H1 (cell line): ENCODE measurements around the gene NF1. TPM values are rescaled to one million over a fixed set of nuclear protein-coding genes. Genes with fewer than 3 reads are reported as not detected.

Source experiments
- CTCF ChIA-PET: fragments of 300-600 bp; sonication (Branson Sonifier 250); formaldehyde crosslinking; loops from one replicate; lab custom pipeline; 2021; ENCODE audit not compliant: partially characterized antibody; lab: Charles Lee
- POLR2A ChIA-PET: fragments of 300-600 bp; sonication (Branson Sonifier 250); formaldehyde crosslinking; loops from one replicate; lab custom pipeline; 2021; ENCODE audit warnings: inconsistent platforms; ENCODE audit not compliant: partially characterized antibody; lab: Charles Lee
- DNase-seq, 2 experiments: peaks; one replicate each; pipeline versions ENCODE4 v3.0.0 to v3.0.0-alpha.2; 2010 to 2022; ENCODE audit warnings: low spot score in 2 of 2, low read depth in 1 of 2, mixed read lengths in 1 of 2
- FAIRE-seq: peaks from 2 replicates; lab custom pipeline; 2011; peaks lifted over from hg19 to GRCh38; lab: Jason Lieb, UNC
- H2AFZ ChIP-seq: 2 replicates; pipeline ENCODE4 v1.8.1; 2012; ENCODE audit warnings: low read length, inconsistent platforms
- H2AK5ac ChIP-seq: 2 replicates; pipeline ENCODE4 v1.6.1; 2013; ENCODE audit warnings: low read depth, low read length
- H2BK120ac ChIP-seq: replicated peaks from 2 replicates; pipeline ENCODE3; 2013; ENCODE audit warnings: low read depth, low read length, inconsistent platforms
- H2BK12ac ChIP-seq: 2 replicates; pipeline ENCODE4 v1.6.1; 2013; ENCODE audit warnings: low read depth, low read length
- H2BK15ac ChIP-seq: 2 replicates; pipeline ENCODE4 v1.6.1; 2013; ENCODE audit warnings: low read length
- H2BK20ac ChIP-seq: 2 replicates; pipeline ENCODE4 v1.6.1; 2013; ENCODE audit warnings: low read length
- H2BK5ac ChIP-seq: 2 replicates; pipeline ENCODE4 v1.6.1; 2013; ENCODE audit warnings: low read depth, low read length
- H3K14ac ChIP-seq: 2 replicates; pipeline ENCODE4 v1.6.1; 2013; ENCODE audit warnings: inconsistent platforms; ENCODE audit not compliant: insufficient read length
- H3K18ac ChIP-seq: 2 replicates; pipeline ENCODE4 v1.6.1; 2013; ENCODE audit warnings: low read length; ENCODE audit errors: extremely low read depth
- H3K23ac ChIP-seq: 2 replicates; pipeline ENCODE4 v1.6.1; 2013; ENCODE audit warnings: inconsistent platforms; ENCODE audit not compliant: insufficient read length
- H3K23me2 ChIP-seq: 2 replicates; pipeline ENCODE4 v1.6.1; 2013; ENCODE audit warnings: low read depth, low read length
- H3K27ac ChIP-seq: 2 replicates; pipeline ENCODE4 v1.6.1; 2011; ENCODE audit warnings: low read depth, low read length, inconsistent platforms
- H3K27me3 ChIP-seq, 4 experiments: replicated peaks in 1 of 4; 1 replicate in 1 of 4; 2 replicates in 3 of 4; pipeline versions ENCODE4 v1.6.1 to v1.8.1; 2011 to 2013; ENCODE audit warnings: low read length in 3 of 4, mild to moderate bottlenecking in 3 of 4, inconsistent platforms in 2 of 4, mixed read lengths in 2 of 4, moderate library complexity in 1 of 4; ENCODE audit not compliant: control insufficient read depth in 3 of 4, insufficient read depth in 3 of 4; ENCODE audit errors: extremely low read depth in 1 of 4
- H3K36me3 ChIP-seq, 4 experiments: 2 replicates each; pipeline versions ENCODE4 v1.6.1 to v1.8.1; 2011 to 2013; ENCODE audit warnings: mild to moderate bottlenecking in 4 of 4, low read length in 3 of 4, moderate library complexity in 2 of 4, control low read depth in 1 of 4, inconsistent platforms in 1 of 4; ENCODE audit not compliant: insufficient read depth in 4 of 4, control insufficient read depth in 2 of 4
- H3K4ac ChIP-seq: replicated peaks from 2 replicates; pipeline ENCODE3; 2013; ENCODE audit warnings: low read length, low read depth, mixed read lengths, inconsistent platforms; ENCODE audit not compliant: insufficient read length
- H3K4me1 ChIP-seq, 4 experiments: replicated peaks in 1 of 4; 1 replicate in 1 of 4; 2 replicates in 3 of 4; pipeline versions ENCODE4 v1.6.1 to v1.8.1; 2011 to 2013; ENCODE audit warnings: low read length in 3 of 4, inconsistent platforms in 2 of 4, mixed read lengths in 1 of 4; ENCODE audit not compliant: insufficient read depth in 4 of 4, control insufficient read depth in 3 of 4
- H3K4me2 ChIP-seq, 2 experiments: 2 replicates each; pipeline versions ENCODE4 v1.6.1 to v1.8.1; 2011 to 2013; ENCODE audit warnings: low read depth in 2 of 2, low read length in 2 of 2, control low read depth in 1 of 2, inconsistent platforms in 1 of 2, mild to moderate bottlenecking in 1 of 2; ENCODE audit not compliant: insufficient read depth in 1 of 2
- H3K4me3 ChIP-seq, 4 experiments: fragments of 200-600, 300-600 bp in 1 of 4; sonication (generic), shearing (Covaris generic), sonication (Bioruptor Twin) in 1 of 4; 2 replicates each; pipeline versions ENCODE4 v1.5.1 to v1.8.1; 2011 to 2016; ENCODE audit warnings: low read length in 4 of 4, low read depth in 3 of 4, control low read depth in 2 of 4, inconsistent platforms in 2 of 4, mild to moderate bottlenecking in 2 of 4, mixed read lengths in 1 of 4, moderate library complexity in 1 of 4; ENCODE audit not compliant: insufficient read depth in 2 of 4; ENCODE audit errors: extremely low read depth in 1 of 4
- H3K56ac ChIP-seq: replicated peaks from 2 replicates; pipeline ENCODE3; 2013; ENCODE audit warnings: low read depth, mild to moderate bottlenecking, mixed read lengths, low read length, inconsistent platforms; ENCODE audit not compliant: insufficient read length
- H3K79me1 ChIP-seq: 2 replicates; pipeline ENCODE4 v1.6.1; 2013; ENCODE audit warnings: low read depth, low read length, control low read depth
- H3K79me2 ChIP-seq, 2 experiments: 2 replicates each; pipeline versions ENCODE4 v1.6.1 to v1.8.1; 2012 to 2013; ENCODE audit warnings: low read length in 2 of 2, mild to moderate bottlenecking in 2 of 2, inconsistent platforms in 1 of 2; ENCODE audit not compliant: insufficient read depth in 2 of 2, control insufficient read depth in 1 of 2
- H3K9ac ChIP-seq, 4 experiments: replicated peaks in 1 of 4; 1 replicate in 1 of 4; 2 replicates in 3 of 4; pipeline versions ENCODE4 v1.6.1 to v1.8.1; 2011 to 2013; ENCODE audit warnings: low read depth in 3 of 4, low read length in 3 of 4, control low read depth in 2 of 4, mild to moderate bottlenecking in 2 of 4, moderate library complexity in 2 of 4, inconsistent platforms in 1 of 4; ENCODE audit errors: extremely low read depth in 1 of 4
- H3K9me3 ChIP-seq, 2 experiments: 2 replicates each; pipeline versions ENCODE4 v1.6.1 to v1.8.1; 2012 to 2013; ENCODE audit warnings: mild to moderate bottlenecking in 2 of 2, moderate library complexity in 2 of 2, control low read depth in 1 of 2, inconsistent platforms in 1 of 2, low read depth in 1 of 2, low read length in 1 of 2, mixed read lengths in 1 of 2; ENCODE audit not compliant: insufficient read depth in 2 of 2
- H4K20me1 ChIP-seq, 2 experiments: replicated peaks in 1 of 2; 2 replicates each; pipeline versions ENCODE3 to v1.8.1; 2011 to 2013; ENCODE audit warnings: inconsistent platforms in 2 of 2, low read length in 2 of 2, mild to moderate bottlenecking in 1 of 2; ENCODE audit not compliant: insufficient read depth in 2 of 2, control insufficient read depth in 1 of 2
- H4K5ac ChIP-seq: 2 replicates; pipeline ENCODE4 v1.6.1; 2013; ENCODE audit warnings: low read length, low read depth, mixed read lengths, inconsistent platforms; ENCODE audit not compliant: insufficient read length
- H4K8ac ChIP-seq: 2 replicates; pipeline ENCODE4 v1.8.0; 2013; ENCODE audit warnings: mild to moderate bottlenecking, moderate library complexity, low read length, inconsistent platforms; ENCODE audit not compliant: insufficient read depth; ENCODE audit errors: extremely low read depth
- H4K91ac ChIP-seq: replicated peaks from 2 replicates; pipeline ENCODE3; 2013; ENCODE audit warnings: low read length, mixed read lengths, inconsistent platforms; ENCODE audit not compliant: insufficient read length
- ATF3 ChIP-seq: IDR thresholded peaks from 2 replicates; pipeline ENCODE4 v1.6.1; 2011; ENCODE audit warnings: low read depth, mild to moderate bottlenecking, low read length; ENCODE audit not compliant: insufficient read depth
- BACH1 ChIP-seq: IDR thresholded peaks from 2 replicates; pipeline ENCODE4 v1.6.1; 2012; ENCODE audit warnings: low read length, improper control_type of control experiment
- CHD1 ChIP-seq: IDR thresholded peaks from 2 replicates; pipeline ENCODE4 v1.6.1; 2012; ENCODE audit warnings: low read depth, low read length, improper control_type of control experiment
- SAP30 ChIP-seq: fragments of 300-600 bp; sonication (generic); IDR thresholded peaks from 2 replicates; pipeline ENCODE4 v1.7.1; 2012; ENCODE audit warnings: low read length, moderate library complexity, mild to moderate bottlenecking, inconsistent platforms; ENCODE audit not compliant: insufficient read depth, insufficient replicate concordance
- SP4 ChIP-seq: IDR thresholded peaks from 2 replicates; pipeline ENCODE4 v1.6.1; 2012; ENCODE audit warnings: low read length, inconsistent platforms
- TBP ChIP-seq: IDR thresholded peaks from 2 replicates; pipeline ENCODE4 v1.6.1; 2011; ENCODE audit warnings: low read depth, low read length, improper control_type of control experiment
- ZNF274 ChIP-seq: IDR thresholded peaks from 2 replicates; pipeline ENCODE4 v1.7.0; 2012; ENCODE audit warnings: low read length, borderline replicate concordance; ENCODE audit errors: extremely low read depth
- WGBS, 2 experiments: shearing (Covaris generic) in 1 of 2; methylation state at CpG; one replicate each; pipeline versions ENCODE4 v1.1.6 to v1.1.7; 2013 to 2015; ENCODE audit warnings: low lambda C conversion rate in 2 of 2, mixed read lengths in 2 of 2, inconsistent platforms in 1 of 2, low coverage in 1 of 2, missing lambda C conversion rate in 1 of 2; ENCODE audit not compliant: insufficient replicate concordance in 2 of 2, insufficient coverage in 1 of 2, insufficient read length in 1 of 2; ENCODE audit errors: extremely low coverage in 1 of 2, missing lambda C conversion rate in 1 of 2; 5-methylcytosine and 5-hydroxymethylcytosine counted together
- polyA plus RNA-seq, 7 experiments: library from polyadenylated mRNA; depleted of rRNA in 3 of 7; stranded (reverse) in 5 of 7; unstranded in 2 of 7; fragments of >200 nt in 5 of 7; fragments of 200-250 nt in 2 of 7; gene quantifications; 1 replicate in 5 of 7; 2 replicates in 1 of 7; 4 replicates in 1 of 7; pipeline versions ENCODE4 v1.2.1 to v1.2.3, GENCODE V29; 2011 to 2013; ENCODE audit warnings: missing spikeins in 2 of 7, mixed read lengths in 2 of 7
- total RNA-seq: library from RNA; stranded (reverse); fragmentation: NEBNext Ultra II Directional; extraction: Animal tissue kit (Norgen Biotek cat#: 25700); gene quantifications from 2 replicates; pipeline ENCODE4 v1.2.1, GENCODE V29; 2021

NF1 gene
- total and polyA plus RNA-seq, 2 of the 8 experiments (the other 6 are each of a cell fraction or from before 2014, with no cell fraction given): 19.3 to 29.6 TPM

GRCh38 chr17:31073411-31073810 lies 21.4 kb upstream of the NF1 start:
- Histone ChIP-seq H3K23ac (no peak overlapping the region), H3K23me2 (no peaks in the 10 kb centered on the region), H3K14ac (no peak overlapping the region), H2BK15ac (0 out of 2 replicates have a peak overlapping the region, but pooled peaks have one; percentile 36), H2AK5ac (no peak overlapping the region), H2BK20ac (no peak overlapping the region), H3K9me3 (no peaks in the 10 kb centered on the region), H3K4me1 (peaks cover 0 to 3% (median 1%) of the 10 kb centered on the region in 4 experiments; a peak in 2 of 7 replicates), H3K36me3 (no peaks in the 10 kb centered on the region), H2BK5ac (peak overlapping the region; percentile 82), H3K79me1 (no peaks in the 10 kb centered on the region), H3K18ac (no peak overlapping the region), H4K5ac (no peak overlapping the region), H3K27me3 (no peaks in the 10 kb centered on the region), H2AFZ (peak overlapping the region; percentile 72; the same call in 1 of the 2 replicates), H2BK120ac (no peak overlapping the region), H2BK12ac (0 out of 2 replicates have a peak overlapping the region, but pooled peaks have one; percentile 44), H4K91ac (no peak overlapping the region), H3K56ac (no peak overlapping the region), H4K8ac (no peak overlapping the region), H3K79me2 (no peaks in the 10 kb centered on the region), H4K20me1 (no peaks in the 10 kb centered on the region), H3K4me3 (no peak overlapping the region), H3K9ac (no peak overlapping the region), H3K27ac (no peak overlapping the region), H3K4ac (no peak overlapping the region), H3K4me2 (no peak overlapping the region)
- FAIRE-seq: no peak
- whole genome bisulfite sequencing, 2 experiments: 74% methylated on average over 4 of the region's 4 CpGs; no CpG with 5 or more reads in 1 of the 2 experiments
- ChIA-PET POLR2A (no interaction called here), CTCF (interaction anchor here (0.6 to 4.5 kb wide), 5 partner anchors 10 to 161 kb away, joined by 3 to 24 read pairs (median 4); no protein-coding TSS in a partner anchor)
- TF ChIP-seq CHD1 (no peak), ZNF274 (no peak), TBP (no peak), SAP30 (no peak), SP4 (no peak), ATF3 (no peak), BACH1 (no peak)
- no peak for DNase-seq
